8988T (cell line): ENCODE results near the gene MYCT1.

ENCODE experiments used
- DNase-seq: peaks from one replicate; pipeline ENCODE4 v3.0.0; 2011

MYCT1 gene

DNA sequence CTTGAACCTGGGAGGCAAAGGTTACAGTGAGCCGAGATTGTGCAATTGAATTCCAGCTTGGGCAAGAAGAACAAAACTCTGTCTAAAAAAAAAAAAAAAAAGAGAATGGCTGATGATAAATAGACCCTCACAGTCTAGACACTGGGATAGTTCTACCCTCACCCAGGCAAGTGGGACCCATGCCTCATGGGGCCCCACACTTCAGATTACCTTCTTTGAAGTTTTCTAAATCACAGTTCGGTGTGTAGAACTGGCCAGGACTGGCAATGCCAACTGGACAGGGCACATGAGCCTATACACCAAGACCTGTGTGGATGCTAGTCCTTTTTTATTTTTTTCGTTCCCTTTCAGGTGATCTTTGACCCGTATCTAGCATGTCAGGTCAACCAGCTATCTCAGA lies 28.6 kb downstream of the MYCT1 start:
- DNase-seq, result no peak

DNA sequence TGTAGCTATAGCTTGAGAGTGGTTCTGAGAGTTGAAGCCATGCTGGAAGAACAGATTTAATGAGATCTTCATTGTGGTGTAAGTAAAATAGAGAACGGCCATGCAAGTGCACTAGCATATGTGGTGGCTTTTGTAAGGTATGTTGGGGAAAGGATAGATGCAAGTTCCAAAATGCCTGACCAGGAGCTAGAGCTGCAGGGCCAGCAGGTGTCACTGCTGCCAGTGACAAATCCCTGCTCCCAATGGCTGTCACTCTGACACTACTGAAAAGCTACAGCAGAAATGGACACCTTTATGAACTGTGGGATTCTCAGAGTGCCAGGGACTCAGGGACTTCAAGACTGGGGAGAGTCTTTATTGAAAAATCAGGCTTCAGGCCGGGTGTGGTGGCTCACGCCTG lies 29.8 kb downstream of the MYCT1 start:
- DNase-seq, result no peak

DNA sequence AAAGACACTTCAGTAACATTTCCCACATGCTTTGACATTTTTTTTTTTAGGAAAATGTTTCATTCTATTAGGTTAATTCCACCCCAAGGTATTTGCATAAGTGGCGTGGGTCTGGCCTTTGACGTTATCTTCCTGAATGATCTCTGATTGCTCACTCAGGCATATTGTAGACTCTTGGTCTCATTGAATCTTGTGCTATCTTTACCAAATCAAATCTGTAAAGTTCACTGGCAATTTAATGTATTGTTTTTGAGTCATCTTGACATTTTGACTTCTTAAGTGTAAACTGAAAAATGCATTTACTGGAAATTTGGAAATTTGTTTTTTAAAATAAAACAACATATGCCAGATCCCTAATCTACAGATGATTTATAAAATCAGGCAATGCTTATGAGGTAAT lies 36.9 kb downstream of the MYCT1 start:
- no peak for DNase-seq

DNA sequence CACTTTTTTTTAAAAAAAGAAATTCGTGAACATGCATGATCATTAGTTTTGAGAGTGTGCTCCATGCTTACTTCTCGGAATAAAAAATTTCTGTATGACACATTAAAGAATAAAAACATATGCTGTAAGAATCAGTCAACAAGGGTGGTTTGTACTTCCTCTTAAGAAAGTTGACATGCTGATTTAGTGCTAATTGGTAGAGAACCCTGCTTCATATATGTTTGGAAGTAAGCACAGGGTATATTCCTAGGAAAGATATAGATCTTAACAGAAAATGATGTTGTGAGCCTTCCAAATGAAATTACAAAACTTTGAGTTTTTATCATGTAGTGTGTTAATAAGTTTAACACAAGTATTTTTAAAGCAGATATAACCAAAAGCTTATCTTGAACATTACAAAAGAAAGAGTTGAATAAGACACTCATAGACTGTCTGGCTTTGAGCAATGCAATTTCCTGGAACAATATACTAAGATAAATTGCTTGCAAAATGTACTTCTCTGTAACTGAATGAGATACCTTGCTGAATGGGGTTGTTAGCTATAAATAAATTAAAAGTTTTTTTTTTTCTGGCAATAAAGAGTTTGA lies 39.1 kb downstream of the MYCT1 start:
- no peak for DNase-seq

DNA sequence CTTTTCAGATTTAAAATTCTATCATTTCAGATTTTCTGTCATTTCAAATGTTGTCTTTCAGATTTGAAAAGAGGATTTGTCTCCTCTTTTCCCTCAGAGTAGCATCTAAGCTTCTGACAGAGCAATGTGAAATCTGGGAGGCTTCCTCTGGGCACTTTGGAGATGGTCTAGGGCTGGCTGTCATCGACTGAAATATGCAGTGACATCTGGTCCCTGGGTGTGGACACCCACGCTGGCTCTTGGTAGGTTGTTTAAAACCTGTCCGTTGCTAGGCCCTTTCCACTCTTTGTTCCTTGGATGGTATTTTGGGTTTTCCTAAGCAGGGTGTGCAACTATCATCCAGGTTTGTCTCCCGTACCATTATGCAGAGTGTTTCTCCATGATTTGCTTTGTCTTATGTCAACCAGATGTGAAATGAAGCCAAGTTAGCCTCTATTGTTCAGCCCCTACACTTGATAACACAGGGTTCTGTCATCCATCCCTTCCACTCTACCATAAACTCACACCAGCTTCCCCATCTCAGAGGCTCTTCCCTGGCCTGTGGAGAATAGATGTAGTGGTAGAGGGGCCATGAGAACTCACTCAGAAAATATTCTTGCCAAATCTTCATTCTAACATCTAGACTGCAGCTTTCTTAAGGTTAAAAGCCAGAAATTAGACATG lies 47.9 kb downstream of the MYCT1 start:
- DNase-seq, result no peak

DNA sequence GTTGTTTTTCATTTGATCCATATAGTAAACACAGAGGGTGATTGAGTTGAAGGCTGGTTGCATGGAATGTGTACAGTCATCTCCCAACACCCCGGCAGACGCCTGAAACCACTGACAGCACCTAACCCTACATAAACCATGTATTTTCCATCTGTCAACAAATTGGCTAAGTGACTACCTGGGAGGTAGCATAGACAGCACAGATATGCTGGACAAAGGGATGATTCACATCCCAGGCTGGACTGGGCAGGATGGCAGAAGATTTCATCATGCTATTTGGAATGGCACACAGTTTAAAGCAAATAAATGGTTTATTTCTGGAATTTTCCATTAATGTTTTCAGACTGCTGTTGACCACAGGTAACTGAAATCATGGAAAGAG lies 48.5 kb downstream of the MYCT1 start:
- no peak for DNase-seq

DNA sequence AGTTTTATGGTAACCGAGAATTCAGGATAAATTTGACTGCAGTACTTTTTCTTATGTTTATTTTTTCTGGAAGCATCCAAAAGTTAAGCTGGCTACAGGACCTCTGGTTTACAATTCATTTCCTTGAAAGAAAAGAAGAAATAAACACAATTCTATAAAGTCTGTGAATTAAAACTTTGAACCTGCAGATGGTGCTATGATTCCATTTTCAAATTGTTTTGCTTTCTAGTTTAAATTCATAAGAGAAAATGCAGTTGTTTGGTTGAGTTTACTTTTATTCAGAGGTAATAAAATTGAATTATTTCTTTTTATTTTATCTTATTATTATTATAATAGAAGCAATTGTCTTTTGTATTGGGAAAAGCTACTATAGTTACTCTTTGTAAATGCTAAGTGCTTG lies 51.1 kb downstream of the MYCT1 start:
- DNase-seq, result no peak

DNA sequence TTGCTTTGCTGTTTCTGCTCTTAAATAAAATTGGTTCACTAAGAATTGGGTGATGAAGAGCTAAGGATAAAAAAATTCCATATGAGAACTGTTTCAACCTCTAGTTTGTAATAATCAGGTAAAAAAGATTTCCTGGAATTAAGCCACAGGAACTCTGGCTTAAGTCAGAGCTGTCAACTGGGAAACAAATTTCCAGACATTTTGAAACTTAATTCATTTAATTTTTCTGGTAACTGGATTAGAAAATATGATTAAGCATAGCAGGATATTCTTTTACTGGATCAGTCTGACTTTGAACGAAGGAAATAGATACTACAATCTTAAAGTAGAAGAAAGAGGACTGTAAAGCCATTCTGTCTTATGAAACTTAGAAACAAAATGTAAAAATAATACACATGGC lies 51.6 kb downstream of the MYCT1 start:
- DNase-seq, result no peak

DNA sequence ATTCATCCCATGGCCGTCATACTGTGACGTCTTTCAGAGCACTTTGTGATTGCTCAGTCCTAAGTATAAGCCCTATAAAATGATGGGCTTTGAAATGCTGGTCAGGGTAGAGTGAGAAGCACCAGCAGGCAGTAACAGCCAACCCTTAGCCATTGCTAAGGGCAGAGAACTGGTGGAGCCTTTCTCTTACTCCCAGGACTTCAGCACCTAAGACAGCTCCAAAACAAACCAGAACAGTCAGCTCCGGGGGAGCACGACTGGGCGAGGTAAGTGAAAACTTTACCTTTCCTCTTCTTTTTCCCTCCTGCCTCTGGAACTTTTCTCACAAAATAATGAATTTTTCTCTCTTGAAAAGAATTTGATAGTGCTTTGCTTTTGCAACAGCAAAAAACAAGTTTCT lies 53.0 kb downstream of the MYCT1 start, which contains the start of gene VIP:
TSS of gene VIP (plus strand) at position 104 of the 400 bp plus-strand sequence. CDS start 1,381 bp downstream, outside the sequence.
- no peak for DNase-seq

DNA sequence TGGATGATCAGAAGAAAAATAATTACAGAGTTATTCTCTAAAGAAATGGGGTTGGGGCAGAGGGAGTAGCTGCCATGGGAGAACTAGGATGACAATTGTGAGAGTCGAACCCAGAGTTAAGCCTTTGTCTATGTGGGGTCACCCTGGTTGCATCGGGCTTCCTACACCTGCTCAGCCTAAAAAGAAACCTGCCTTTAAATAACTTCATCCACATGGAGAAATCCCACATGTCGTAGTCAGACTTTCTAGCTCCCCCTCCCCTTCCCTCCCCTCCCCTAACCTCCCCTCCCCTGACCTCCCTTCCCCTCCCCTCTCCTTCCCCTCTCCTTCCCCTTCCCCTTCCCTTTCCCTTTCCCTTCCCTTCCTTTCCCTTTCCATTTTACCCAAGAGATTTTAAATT lies 67.6 kb downstream of the MYCT1 start:
- no peak for DNase-seq

DNA sequence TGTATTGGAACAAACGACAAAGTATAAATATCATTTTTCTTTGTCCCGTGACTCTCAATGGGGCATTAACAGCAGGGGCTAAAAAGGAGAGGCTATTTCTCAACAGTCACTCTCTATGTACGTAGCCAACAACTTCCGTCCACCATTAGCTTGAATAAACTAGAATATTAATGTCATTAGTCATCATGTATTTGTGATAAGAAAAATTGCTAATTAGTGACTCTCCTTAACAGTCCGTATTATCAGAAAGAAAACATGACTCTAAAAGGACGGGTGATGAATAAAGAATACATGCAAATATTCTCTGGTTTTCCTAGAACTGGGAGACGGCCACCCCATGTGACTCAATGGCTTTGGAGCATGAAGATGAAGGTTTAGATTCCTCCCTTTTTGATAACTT lies 71.5 kb downstream of the MYCT1 start:
- no peak for DNase-seq

DNA sequence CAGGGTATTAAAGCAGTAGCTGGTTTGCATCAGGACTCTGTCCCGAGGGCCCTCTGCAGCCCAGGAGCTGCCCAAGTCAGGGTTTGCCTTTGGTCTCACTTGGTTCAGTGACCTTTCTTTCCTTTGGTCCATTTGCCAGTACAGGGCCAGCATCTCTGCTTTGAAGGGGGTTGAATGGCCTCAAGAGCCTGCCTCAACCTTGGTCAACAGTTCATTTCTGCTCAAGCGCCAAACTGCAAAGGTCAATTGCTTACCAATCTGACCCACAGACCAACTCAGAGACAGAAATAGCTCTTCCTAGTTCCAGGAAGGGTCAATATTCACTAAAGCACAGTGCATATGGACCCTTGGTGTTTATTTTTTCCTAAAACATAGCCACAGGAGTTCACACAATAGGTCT lies 72.3 kb downstream of the MYCT1 start:
- no peak for DNase-seq

DNA sequence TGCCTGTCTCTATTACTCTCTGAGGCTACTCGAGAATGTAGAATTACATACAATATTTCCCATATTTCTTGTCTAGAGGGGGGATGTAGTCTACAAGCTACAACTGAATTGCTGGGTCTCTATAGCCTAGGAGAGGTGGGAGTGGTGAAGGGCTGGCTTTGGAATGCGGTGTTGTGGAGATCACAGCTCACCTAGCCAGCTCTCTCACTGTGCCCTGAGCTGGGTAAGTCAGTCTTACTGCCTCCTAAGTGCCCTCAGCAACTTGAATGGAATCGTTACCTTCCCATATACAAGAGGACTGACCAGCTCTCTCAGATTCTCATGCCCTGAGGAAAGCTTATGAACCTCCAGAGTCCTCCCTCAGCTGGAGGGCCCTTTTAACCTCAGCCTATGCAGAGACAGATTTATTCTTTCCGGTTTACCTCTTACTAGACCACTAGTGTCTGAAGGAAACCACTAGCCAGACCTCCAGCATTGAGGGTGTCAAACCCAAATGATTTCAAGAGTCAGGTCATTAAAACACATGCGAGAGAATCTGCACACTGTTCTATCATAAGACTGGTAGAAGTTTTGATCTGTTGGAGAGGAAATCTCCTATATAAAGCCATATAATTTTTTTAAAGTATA lies 73.5 kb downstream of the MYCT1 start:
- no peak for DNase-seq
